ENCODE results near the gene CAMK1G. TPM values are rescaled to one million over a fixed set of nuclear protein-coding genes. Genes with fewer than 3 reads are reported as not detected.

CAMK1G gene
- total and polyA plus RNA-seq, 3 experiments from 2014 or later, result not detected

DNA sequence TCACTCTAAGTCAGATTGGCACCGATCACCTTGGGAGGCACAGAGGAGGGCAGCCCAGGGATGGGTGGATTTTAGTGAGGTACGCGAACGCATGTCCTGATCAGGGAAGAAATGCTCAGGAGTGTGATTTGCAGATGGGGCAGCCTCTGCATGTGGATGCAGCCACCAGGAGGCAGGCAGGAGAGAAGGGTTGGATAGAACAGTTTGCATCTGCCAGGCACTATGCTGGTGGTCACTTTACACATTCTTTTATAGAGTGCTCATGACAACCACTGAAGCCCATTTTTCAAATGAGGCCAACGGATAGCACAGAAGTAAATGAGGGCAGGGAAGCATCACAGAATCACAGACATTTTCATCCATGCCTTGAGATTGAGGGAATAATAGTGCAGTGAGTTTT is 63.0 kb downstream of the CAMK1G start:
- H3K4me1 ChIP-seq (ENCODE audit: insufficient read depth, low read length), result no peaks in the 10 kb centered on the region
- DNase-seq, result no peak
- Mint-ChIP-seq H3K36me3 (no peaks in the 10 kb centered on the region), H3K27me3 (peaks cover 0 to 2% of the 10 kb centered on the region in 2 donors), H3K4me1 (peaks cover 3 to 14% (median 10%) of the 10 kb centered on the region in 3 donors), H3K27ac (no peak overlapping the region), H3K4me3 (no peak overlapping the region), H3K9me3 (no peaks in the 10 kb centered on the region)
- H3K9me3 ChIP-seq (ENCODE audit: low read length), result no peaks in the 10 kb centered on the region
- H3K36me3 ChIP-seq (ENCODE audit: insufficient read depth, low read length), result no peaks in the 10 kb centered on the region
- CTCF ChIA-PET, result interaction anchor here (1.0 kb wide), 1 partner anchor 15 kb away, joined by 3 read pairs; no protein-coding TSS in a partner anchor
- POLR2A ChIA-PET, result no interaction called here
- H3K27ac ChIP-seq (ENCODE audit: low read depth, low read length), result no peak overlapping the region
- H3K27me3 ChIP-seq (ENCODE audit: insufficient read depth, low read length, poor library complexity, severe bottlenecking), result no peaks in the 10 kb centered on the region
- no peak overlapping the region for H3K4me3 ChIP-seq (ENCODE audit: low read length)

DNA sequence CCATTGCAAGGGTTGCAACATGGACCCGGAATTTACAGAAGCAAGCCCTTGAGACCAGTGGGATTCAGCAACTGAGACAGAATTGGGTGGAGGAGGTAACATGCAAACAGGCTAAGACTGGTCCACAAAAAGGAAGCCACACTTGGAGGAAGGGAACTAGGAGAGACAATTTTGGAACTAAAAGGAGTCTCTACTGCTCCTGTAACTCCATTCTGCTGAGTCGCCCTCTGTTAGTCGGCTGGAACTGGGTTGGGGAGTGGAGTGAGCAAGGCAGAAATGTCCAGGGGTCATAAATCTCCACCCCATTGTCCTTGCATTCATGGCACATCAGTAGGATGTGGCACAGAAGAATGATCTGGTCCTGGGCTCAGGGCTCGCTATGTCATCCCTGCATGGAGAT is 63.6 kb downstream of the CAMK1G start:
- ChIA-PET CTCF (no interaction called here), POLR2A (no interaction called here)
- peak overlapping the region; percentile 24 for H3K27ac ChIP-seq (ENCODE audit: low read depth, low read length)
- Mint-ChIP-seq H3K36me3 (no peaks in the 10 kb centered on the region), H3K27ac (peak overlapping the region in 1 of 8 donors; percentile 47), H3K4me1 (peaks cover 3 to 18% (median 11%) of the 10 kb centered on the region in 3 donors), H3K27me3 (peaks cover 0 to 2% of the 10 kb centered on the region in 2 donors), H3K9me3 (no peaks in the 10 kb centered on the region), H3K4me3 (no peak overlapping the region)
- H3K9me3 ChIP-seq (ENCODE audit: low read length), result no peaks in the 10 kb centered on the region
- DNase-seq, result no peak
- no peak overlapping the region for H3K4me3 ChIP-seq (ENCODE audit: low read length)
- H3K27me3 ChIP-seq (ENCODE audit: insufficient read depth, low read length, poor library complexity, severe bottlenecking), result no peaks in the 10 kb centered on the region
- H3K4me1 ChIP-seq (ENCODE audit: insufficient read depth, low read length), result no peaks in the 10 kb centered on the region
- H3K36me3 ChIP-seq (ENCODE audit: insufficient read depth, low read length), result no peaks in the 10 kb centered on the region

DNA sequence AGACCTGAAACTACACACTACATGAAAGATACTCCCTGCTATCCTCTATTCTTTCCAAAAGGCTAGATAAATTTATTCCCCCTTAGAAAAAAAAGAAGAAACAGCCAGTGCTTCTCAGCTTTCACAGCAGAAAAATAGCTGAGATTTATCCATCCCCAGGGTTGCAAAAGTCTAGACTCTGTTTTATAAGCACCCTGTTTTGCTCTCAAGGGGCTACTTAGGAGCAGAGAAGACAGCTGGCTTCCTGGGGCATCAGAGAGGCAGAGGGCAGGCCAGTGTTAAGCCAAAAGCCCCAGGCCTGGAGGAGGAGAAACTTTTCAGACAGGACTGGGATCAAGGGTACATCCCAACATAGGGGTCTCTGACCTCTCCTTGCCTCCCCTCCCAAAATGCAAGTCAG is 64.8 kb downstream of the CAMK1G start:
- H3K27me3 ChIP-seq (ENCODE audit: insufficient read depth, low read length, poor library complexity, severe bottlenecking), result no peaks in the 10 kb centered on the region
- H3K4me1 ChIP-seq (ENCODE audit: insufficient read depth, low read length), result peaks cover 2% of the 10 kb centered on the region
- H3K27me3 Mint-ChIP-seq, result peaks cover 0 to 2% of the 10 kb centered on the region in 2 donors
- H3K36me3 Mint-ChIP-seq, result no peaks in the 10 kb centered on the region
- H3K4me3 ChIP-seq (ENCODE audit: low read length), result no peak overlapping the region
- H3K27ac Mint-ChIP-seq, result no peak overlapping the region
- H3K4me3 Mint-ChIP-seq, result no peak overlapping the region
- peaks cover 3 to 18% (median 11%) of the 10 kb centered on the region in 3 donors for H3K4me1 Mint-ChIP-seq
- DNase-seq, result no peak
- ChIA-PET POLR2A (no interaction called here), CTCF (interaction anchor here (0.9 to 1.3 kb wide), 2 partner anchors 21 to 41 kb away, joined by 3 read pairs; no protein-coding TSS in a partner anchor)
- no peak overlapping the region for H3K27ac ChIP-seq (ENCODE audit: low read depth, low read length)
- H3K9me3 ChIP-seq (ENCODE audit: low read length), result no peaks in the 10 kb centered on the region
- no peaks in the 10 kb centered on the region for H3K9me3 Mint-ChIP-seq
- no peaks in the 10 kb centered on the region for H3K36me3 ChIP-seq (ENCODE audit: insufficient read depth, low read length)

DNA sequence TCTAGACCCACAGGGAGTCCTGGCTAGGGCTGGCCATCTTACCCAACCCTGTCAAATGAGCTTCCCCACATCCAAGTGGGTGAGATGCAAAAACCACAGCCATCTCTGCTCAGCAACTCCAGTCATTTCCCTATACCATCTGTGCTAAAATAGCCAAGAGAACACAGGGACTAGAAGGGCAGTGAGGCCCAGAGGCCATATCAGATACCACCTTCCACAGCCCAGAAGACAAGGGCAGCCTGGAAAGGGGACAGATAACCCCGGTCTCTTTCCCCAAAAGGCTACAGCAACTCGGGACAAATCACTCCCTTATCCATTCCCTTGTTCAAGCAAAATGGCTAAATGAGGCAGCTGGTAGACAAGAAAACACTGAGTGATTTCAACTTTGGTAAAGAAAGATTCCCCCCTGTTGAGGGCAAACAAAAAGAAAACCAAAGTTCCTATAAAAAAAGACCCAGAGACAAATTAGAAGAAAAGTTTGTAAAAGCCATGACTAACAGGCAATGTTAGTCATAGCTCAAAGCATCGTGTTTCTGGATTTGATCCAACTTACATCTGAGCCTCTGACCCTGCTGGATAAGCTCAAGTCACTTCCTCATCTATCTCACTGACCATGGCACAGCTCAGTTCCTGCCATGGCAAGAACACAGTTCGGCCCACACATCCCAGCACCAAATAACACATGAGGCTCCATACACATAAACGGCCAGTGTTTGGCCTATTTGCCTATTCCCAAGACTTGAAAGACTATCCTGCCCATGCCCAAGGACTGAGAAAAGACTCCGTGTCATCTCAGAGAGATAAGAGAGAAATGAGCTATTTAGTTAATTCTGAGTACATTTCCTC is 65.6 kb downstream of the CAMK1G start:
- POLR2A ChIA-PET, result no interaction called here
- no peaks in the 10 kb centered on the region for H3K9me3 Mint-ChIP-seq

DNA sequence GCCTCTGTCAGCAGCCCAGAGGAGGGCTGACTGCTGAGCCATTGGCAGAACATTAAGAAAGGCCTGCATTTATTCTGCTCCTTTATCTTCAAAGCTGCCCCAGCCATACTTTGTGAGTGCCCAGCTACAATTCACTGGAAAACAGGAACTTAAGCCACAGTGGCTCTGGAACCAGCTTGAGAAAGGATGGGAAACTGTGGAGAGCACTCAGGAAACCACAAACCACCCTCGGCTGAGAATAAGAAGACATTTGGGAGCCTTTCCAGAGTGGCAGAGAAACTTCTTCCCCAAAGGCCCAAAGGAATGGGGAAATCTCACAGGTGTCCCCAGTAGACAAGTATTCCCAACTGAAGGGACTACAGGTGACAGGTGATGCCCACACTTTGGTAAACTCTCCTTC is 66.9 kb downstream of the CAMK1G start:
- Mint-ChIP-seq H3K27me3 (peaks cover 0 to 2% of the 10 kb centered on the region in 2 donors), H3K9me3 (no peaks in the 10 kb centered on the region), H3K4me1 (peaks cover 3 to 18% (median 11%) of the 10 kb centered on the region in 3 donors), H3K36me3 (no peaks in the 10 kb centered on the region), H3K27ac (peak overlapping the region in 1 of 8 donors; percentile 40), H3K4me3 (no peak overlapping the region)
- H3K36me3 ChIP-seq (ENCODE audit: insufficient read depth, low read length), result no peaks in the 10 kb centered on the region
- H3K4me3 ChIP-seq (ENCODE audit: low read length), result no peak overlapping the region
- ChIA-PET CTCF (interaction anchor here (1.2 to 1.5 kb wide), 2 partner anchors 23 to 81 kb away, joined by 3 to 4 read pairs; no protein-coding TSS in a partner anchor), POLR2A (no interaction called here)
- H3K9me3 ChIP-seq (ENCODE audit: low read length), result no peaks in the 10 kb centered on the region
- DNase-seq, result no peak
- H3K27me3 ChIP-seq (ENCODE audit: insufficient read depth, low read length, poor library complexity, severe bottlenecking), result no peaks in the 10 kb centered on the region
- H3K27ac ChIP-seq (ENCODE audit: low read depth, low read length), result no peak overlapping the region
- H3K4me1 ChIP-seq (ENCODE audit: insufficient read depth, low read length), result peaks cover 4% of the 10 kb centered on the region

More for the DNA sequence above, 65.6 kb downstream of the CAMK1G start:
- H3K27me3 Mint-ChIP-seq, result peaks cover 0 to 2% of the 10 kb centered on the region in 2 donors
- no peaks in the 10 kb centered on the region for H3K36me3 Mint-ChIP-seq
- DNase-seq, result no peak
- peaks cover 4% of the 10 kb centered on the region for H3K4me1 ChIP-seq (ENCODE audit: insufficient read depth, low read length)
- H3K9me3 ChIP-seq (ENCODE audit: low read length), result no peaks in the 10 kb centered on the region
- H3K4me3 Mint-ChIP-seq, result no peak overlapping the region
- H3K27me3 ChIP-seq (ENCODE audit: insufficient read depth, low read length, poor library complexity, severe bottlenecking), result no peaks in the 10 kb centered on the region
- H3K4me1 Mint-ChIP-seq, result peaks cover 3 to 18% (median 11%) of the 10 kb centered on the region in 3 donors
- peak overlapping the region; percentile 6 for H3K27ac ChIP-seq (ENCODE audit: low read depth, low read length)
- H3K27ac Mint-ChIP-seq, result peak overlapping the region in 1 of 8 donors; percentile 35
- no peak overlapping the region for H3K4me3 ChIP-seq (ENCODE audit: low read length)
- H3K36me3 ChIP-seq (ENCODE audit: insufficient read depth, low read length), result no peaks in the 10 kb centered on the region
- CTCF ChIA-PET, result interaction anchor here (0.6 to 1.5 kb wide), 6 partner anchors 22 to 716 kb away, joined by 3 to 5 read pairs (median 3); no protein-coding TSS in a partner anchor

DNA sequence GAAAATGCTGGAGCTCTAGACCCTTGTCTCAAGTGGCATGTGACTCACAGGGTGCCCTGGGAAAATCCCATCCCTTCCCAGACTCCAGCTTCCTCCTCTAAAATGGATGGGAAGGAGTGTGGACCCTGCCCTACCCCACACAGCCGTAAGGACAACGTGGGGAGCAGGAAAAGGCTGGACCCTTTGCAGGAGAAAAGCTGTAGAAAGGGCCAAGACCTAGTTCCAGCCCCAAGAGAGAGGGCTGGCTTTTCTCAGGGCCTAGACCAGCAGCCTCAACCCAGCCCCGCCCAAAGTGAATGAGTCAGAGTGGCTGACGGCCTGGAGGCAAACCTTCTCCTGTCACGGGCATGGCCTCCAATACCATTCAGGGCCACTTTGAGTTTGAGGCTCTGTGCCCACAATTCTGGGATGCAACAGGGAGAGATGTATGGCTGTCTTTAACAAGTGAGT is 67.6 kb downstream of the CAMK1G start:
- Histone ChIP-seq H3K4me1 (ENCODE audit: insufficient read depth, low read length) (peaks cover 4% of the 10 kb centered on the region), H3K4me3 (ENCODE audit: low read length) (no peak overlapping the region), H3K27me3 (ENCODE audit: insufficient read depth, low read length, poor library complexity, severe bottlenecking) (no peaks in the 10 kb centered on the region), H3K27ac (ENCODE audit: low read depth, low read length) (no peak overlapping the region), H3K36me3 (ENCODE audit: insufficient read depth, low read length) (no peaks in the 10 kb centered on the region), H3K9me3 (ENCODE audit: low read length) (no peaks in the 10 kb centered on the region)
- H3K36me3 Mint-ChIP-seq, result no peaks in the 10 kb centered on the region
- CTCF ChIA-PET, result no interaction called here
- H3K4me1 Mint-ChIP-seq, result peaks cover 3 to 18% (median 11%) of the 10 kb centered on the region in 3 donors
- H3K4me3 Mint-ChIP-seq, result no peak overlapping the region
- no peak for DNase-seq
- H3K27ac Mint-ChIP-seq, result peak overlapping the region in 3 of 8 donors; percentile 61 to 79 (median 63)
- H3K27me3 Mint-ChIP-seq, result peaks cover 0 to 3% of the 10 kb centered on the region in 2 donors
- POLR2A ChIA-PET, result no interaction called here
- no peaks in the 10 kb centered on the region for H3K9me3 Mint-ChIP-seq

DNA sequence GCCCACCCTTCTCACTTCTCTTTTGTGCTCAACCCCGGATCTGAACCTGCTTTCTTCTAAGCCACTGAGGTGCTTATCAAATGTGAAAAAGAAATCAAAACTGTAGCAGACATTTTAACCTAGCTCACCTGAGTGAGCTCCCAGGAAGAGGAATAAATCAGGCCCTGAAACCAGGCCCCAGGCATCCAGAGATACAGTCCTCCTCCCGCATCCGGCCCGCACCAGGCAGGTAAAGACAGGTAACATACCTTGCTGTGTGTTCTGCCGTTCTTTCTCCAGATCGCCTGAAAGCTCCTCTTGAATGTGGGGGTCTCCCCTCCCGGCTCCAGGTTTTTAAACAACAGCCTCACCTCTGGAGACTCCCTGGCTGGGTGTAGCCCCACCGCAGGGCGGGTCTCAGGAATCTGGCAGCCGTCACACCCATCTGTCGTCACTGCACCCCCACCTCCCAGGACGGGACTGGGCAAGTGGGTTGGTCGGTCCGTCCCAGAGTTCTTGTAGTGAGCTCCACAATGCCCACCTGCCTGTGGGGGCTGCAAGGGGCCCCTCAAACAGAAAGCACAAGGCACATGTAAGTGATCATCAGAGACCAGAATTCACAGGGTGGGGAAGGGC is 68.7 kb downstream of the CAMK1G start, which contains the start of gene LAMB3:
LAMB3 (minus strand) TSS at position 305 of the 615 bp plus-strand sequence. CDS start 1,481 bp downstream, outside the sequence.
- H3K27me3 ChIP-seq (ENCODE audit: insufficient read depth, low read length, poor library complexity, severe bottlenecking), result no peaks in the 10 kb centered on the region
- peak within 1 kb of the TSS in 4 of 8 donors; percentile 13 to 79 (median 64) for H3K27ac Mint-ChIP-seq
- CTCF ChIA-PET, result interaction anchor here (0.9 to 1.1 kb wide), 2 partner anchors 13 to 25 kb away, joined by 3 read pairs; no protein-coding TSS in a partner anchor
- no peak for DNase-seq
- H3K36me3 Mint-ChIP-seq, result no peaks in the 10 kb centered on the region
- H3K36me3 ChIP-seq (ENCODE audit: insufficient read depth, low read length), result no peaks in the 10 kb centered on the region
- H3K4me1 Mint-ChIP-seq, result peaks cover 3 to 18% (median 11%) of the 10 kb centered on the region in 3 donors
- peaks cover 0 to 4% of the 10 kb centered on the region in 2 donors for H3K27me3 Mint-ChIP-seq
- peaks cover 4% of the 10 kb centered on the region for H3K4me1 ChIP-seq (ENCODE audit: insufficient read depth, low read length)
- H3K4me3 Mint-ChIP-seq, result no peak within 1 kb of the TSS
- POLR2A ChIA-PET, result no interaction called here
- no peak within 1 kb of the TSS for H3K27ac ChIP-seq (ENCODE audit: low read depth, low read length)
- no peaks in the 10 kb centered on the region for H3K9me3 ChIP-seq (ENCODE audit: low read length)
- no peaks in the 10 kb centered on the region for H3K9me3 Mint-ChIP-seq
- no peak within 1 kb of the TSS for H3K4me3 ChIP-seq (ENCODE audit: low read length)
